Peyer's patch (tissue), 4 donors: ENCODE measurements around the gene GPATCH2. TPM values are rescaled to one million over a fixed set of nuclear protein-coding genes. Genes with fewer than 3 reads are reported as not detected.

Experiments used
- DNase-seq, 3 donors: peaks; one replicate each; pipeline ENCODE4 v3.0.0-alpha.2; 2017 to 2019
- H3K27ac ChIP-seq, 4 donors: fragments of 200-600 bp; sonication (generic); one replicate each; pipeline ENCODE4 v1.5.1; 2016 to 2019
- H3K27me3 ChIP-seq, 2 donors: fragments of 200-600 bp; sonication (generic); one replicate each; pipeline ENCODE4 v1.5.1; 2019
- H3K36me3 ChIP-seq, 3 donors: fragments of 200-600 bp; sonication (generic); one replicate each; pipeline ENCODE4 v1.5.1; 2016 to 2019
- H3K4me1 ChIP-seq, 4 donors: fragments of 200-600 bp; sonication (generic); one replicate each; pipeline ENCODE4 v1.5.1; 2016 to 2019
- H3K4me3 ChIP-seq, 4 donors: fragments of 200-600 bp; sonication (generic); 1 replicate in 3 of 4; 2 replicates in 1 of 4; pipeline ENCODE4 v1.5.1; 2016 to 2019; ENCODE audit warnings: mild to moderate bottlenecking in 1 of 4
- H3K9me3 ChIP-seq, 4 donors: fragments of 200-600 bp; sonication (generic); one replicate each; pipeline ENCODE4 v1.5.1; 2016 to 2019; ENCODE audit warnings: mild to moderate bottlenecking in 1 of 4
- CTCF ChIP-seq, 6 experiments: fragments of 450-650 bp in 4 of 6; fragments of 200-600 bp in 2 of 6; sonication (generic) in 1 of 6; IDR thresholded peaks; one replicate each; pipeline ENCODE4 v1.5.1; 2017 to 2019; ENCODE audit warnings: antibody characterized with exemption in 6 of 6, mild to moderate bottlenecking in 3 of 6, moderate library complexity in 1 of 6
- POLR2A ChIP-seq, 2 donors: fragments of 450-650 bp; IDR thresholded peaks; one replicate each; pipeline ENCODE4 v1.5.1; 2017; ENCODE audit warnings: antibody characterized with exemption in 2 of 2, mild to moderate bottlenecking in 2 of 2, moderate library complexity in 2 of 2
- total RNA-seq, 4 donors: library from RNA; depleted of rRNA; stranded (reverse); fragments of >200 nt; gene quantifications; one replicate each; pipeline ENCODE4 v1.1.0, GENCODE V29; 2016

The GPATCH2 gene
- total RNA-seq, 4 donors from 2014 or later, result 17.5 to 38.0 (median 24.7) TPM

GRCh38 chr1:217626321-217626720 lies 4.6 kb downstream of the GPATCH2 start:
- Histone ChIP-seq H3K9me3 (no peaks in the 10 kb centered on the region), H3K4me3 (no peak overlapping the region), H3K4me1 (peaks cover 0 to 36% (median 4%) of the 10 kb centered on the region in 4 donors), H3K36me3 (no peaks in the 10 kb centered on the region), H3K27me3 (no peaks in the 10 kb centered on the region), H3K27ac (no peak overlapping the region)
- no peak for TF ChIP-seq POLR2A (IDR thresholded peaks at IDR 0.05)
- no peak for TF ChIP-seq CTCF (IDR thresholded peaks at IDR 0.05)
- DNase-seq, result no peak

GRCh38 chr1:217622042-217622441 lies 8.8 kb downstream of the GPATCH2 start:
- no peak for TF ChIP-seq POLR2A (IDR thresholded peaks at IDR 0.05)
- no peak for TF ChIP-seq CTCF (IDR thresholded peaks at IDR 0.05)
- H3K27ac ChIP-seq, result no peak overlapping the region
- DNase-seq, result no peak

GRCh38 chr1:217620814-217621213 lies 10.1 kb downstream of the GPATCH2 start:
- Histone ChIP-seq H3K27ac (no peak overlapping the region), H3K9me3 (no peaks in the 10 kb centered on the region), H3K36me3 (peaks cover 0 to 12% (median 0%) of the 10 kb centered on the region in 3 donors), H3K27me3 (no peaks in the 10 kb centered on the region), H3K4me3 (no peak overlapping the region), H3K4me1 (peaks cover 0 to 5% (median 0%) of the 10 kb centered on the region in 4 donors)
- TF ChIP-seq POLR2A (IDR thresholded peaks at IDR 0.05), result no peak
- TF ChIP-seq CTCF (IDR thresholded peaks at IDR 0.05), result no peak
- DNase-seq, result no peak

More at GRCh38 chr1:217622042-217622441, 8.8 kb downstream of the GPATCH2 start:
- H3K36me3 ChIP-seq, result peaks cover 0 to 12% (median 0%) of the 10 kb centered on the region in 3 donors
- no peaks in the 10 kb centered on the region for H3K27me3 ChIP-seq
- no peaks in the 10 kb centered on the region for H3K9me3 ChIP-seq
- H3K4me1 ChIP-seq, result peaks cover 0 to 6% (median 0%) of the 10 kb centered on the region in 4 donors
- no peak overlapping the region for H3K4me3 ChIP-seq

- TF ChIP-seq POLR2A (IDR thresholded peaks at IDR 0.05) (no peak), CTCF (IDR thresholded peaks at IDR 0.05) (no peak)
- H3K27ac ChIP-seq, result no peak overlapping the region
- no peak for DNase-seq
These were observed 13.8 kb downstream of the GPATCH2 start for GRCh38 chr1:217617126-217617525.

GRCh38 chr1:217614200-217614712 lies 16.6 kb downstream of the GPATCH2 start:
- peaks cover 0 to 17% (median 0%) of the 10 kb centered on the region in 3 donors for H3K36me3 ChIP-seq
- no peaks in the 10 kb centered on the region for H3K4me1 ChIP-seq
- no peaks in the 10 kb centered on the region for H3K9me3 ChIP-seq
- TF ChIP-seq CTCF (IDR thresholded peaks at IDR 0.05) (no peak), POLR2A (IDR thresholded peaks at IDR 0.05) (no peak)
- no peaks in the 10 kb centered on the region for H3K27me3 ChIP-seq
- H3K4me3 ChIP-seq, result no peak overlapping the region
- H3K27ac ChIP-seq, result no peak overlapping the region
- no peak for DNase-seq

More at GRCh38 chr1:217617126-217617525, 13.8 kb downstream of the GPATCH2 start:
- Histone ChIP-seq H3K4me3 (no peak overlapping the region), H3K27me3 (no peaks in the 10 kb centered on the region), H3K9me3 (no peaks in the 10 kb centered on the region), H3K4me1 (no peaks in the 10 kb centered on the region), H3K36me3 (peaks cover 0 to 12% (median 0%) of the 10 kb centered on the region in 3 donors)
